Body of pancreas (tissue), 4 donors: ENCODE results near the gene ABCA10.

Experiments used
- POLR2A ChIP-seq, 3 donors: fragments of 450-650 bp; IDR thresholded peaks; one replicate each; pipeline ENCODE4 v1.6.1; 2016; ENCODE audit warnings: antibody characterized with exemption in 3 of 3, mild to moderate bottlenecking in 2 of 3
- TF ChIP-seq, protein P1 (sequence below), 7 experiments: fragments of 450-650 bp in 4 of 7; fragments of 200-600 bp in 3 of 7; sonication (generic) in 3 of 7; IDR thresholded peaks; one replicate each; pipeline ENCODE4 v1.5.1; 2016 to 2019; ENCODE audit warnings: antibody characterized with exemption in 7 of 7

DNA sequence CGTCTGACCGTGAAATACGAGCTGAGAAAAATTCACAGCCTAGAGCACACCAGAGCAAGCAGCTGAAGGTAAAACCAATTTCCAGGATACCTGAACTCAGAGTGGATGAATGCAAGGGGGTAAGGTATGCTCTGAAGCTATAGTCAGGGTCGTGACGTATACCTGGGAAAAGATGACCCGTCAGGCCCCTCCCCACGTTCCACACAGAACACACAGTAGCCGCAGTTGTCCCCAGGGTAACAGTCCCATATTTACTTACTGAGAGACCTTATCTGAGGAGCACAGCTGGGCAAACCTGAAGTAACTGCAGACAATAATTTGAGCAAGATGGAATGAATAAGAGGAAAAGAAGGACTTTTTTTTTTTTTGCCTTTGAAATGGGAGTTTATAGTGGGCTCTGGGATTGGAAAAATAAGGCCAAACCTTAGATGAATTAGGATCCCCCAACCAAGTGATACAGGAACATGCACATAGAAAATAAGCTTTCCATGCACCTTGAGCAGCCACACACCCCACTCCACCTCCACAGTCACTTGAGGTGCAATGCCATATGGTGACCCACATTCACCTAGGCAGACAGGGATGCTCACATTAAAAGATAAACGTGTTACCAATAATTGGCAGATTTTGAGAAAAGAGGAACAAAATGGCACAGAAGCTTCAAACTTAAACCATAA, 124.9 kb downstream of the ABCA10 start:
- TF ChIP-seq, protein P1, sequence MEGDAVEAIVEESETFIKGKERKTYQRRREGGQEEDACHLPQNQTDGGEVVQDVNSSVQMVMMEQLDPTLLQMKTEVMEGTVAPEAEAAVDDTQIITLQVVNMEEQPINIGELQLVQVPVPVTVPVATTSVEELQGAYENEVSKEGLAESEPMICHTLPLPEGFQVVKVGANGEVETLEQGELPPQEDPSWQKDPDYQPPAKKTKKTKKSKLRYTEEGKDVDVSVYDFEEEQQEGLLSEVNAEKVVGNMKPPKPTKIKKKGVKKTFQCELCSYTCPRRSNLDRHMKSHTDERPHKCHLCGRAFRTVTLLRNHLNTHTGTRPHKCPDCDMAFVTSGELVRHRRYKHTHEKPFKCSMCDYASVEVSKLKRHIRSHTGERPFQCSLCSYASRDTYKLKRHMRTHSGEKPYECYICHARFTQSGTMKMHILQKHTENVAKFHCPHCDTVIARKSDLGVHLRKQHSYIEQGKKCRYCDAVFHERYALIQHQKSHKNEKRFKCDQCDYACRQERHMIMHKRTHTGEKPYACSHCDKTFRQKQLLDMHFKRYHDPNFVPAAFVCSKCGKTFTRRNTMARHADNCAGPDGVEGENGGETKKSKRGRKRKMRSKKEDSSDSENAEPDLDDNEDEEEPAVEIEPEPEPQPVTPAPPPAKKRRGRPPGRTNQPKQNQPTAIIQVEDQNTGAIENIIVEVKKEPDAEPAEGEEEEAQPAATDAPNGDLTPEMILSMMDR (IDR thresholded peaks at IDR 0.05), result no peak
- TF ChIP-seq POLR2A (IDR thresholded peaks at IDR 0.05), result no peak
